T47D (cell line): ENCODE measurements around the gene SHBG.

ENCODE experiments used
- DNase-seq, 2 experiments: peaks; one replicate each; pipeline versions ENCODE4 v3.0.0 to v3.0.0-alpha.2; 2011 to 2012; ENCODE audit warnings: low read depth in 1 of 2, low spot score in 1 of 2
- JUND ChIP-seq: IDR thresholded peaks from 2 replicates; pipeline ENCODE4 v1.6.1; 2012; ENCODE audit warnings: low read depth
- in situ Hi-C: cut with HindIII; loops from 2 replicates; pipeline ENCODE4 v1.10.0; 2016; ENCODE audit warnings: low sequenced_read_pairs, low pct_unique_long_range_greater_than_20kb

SHBG gene

DNA sequence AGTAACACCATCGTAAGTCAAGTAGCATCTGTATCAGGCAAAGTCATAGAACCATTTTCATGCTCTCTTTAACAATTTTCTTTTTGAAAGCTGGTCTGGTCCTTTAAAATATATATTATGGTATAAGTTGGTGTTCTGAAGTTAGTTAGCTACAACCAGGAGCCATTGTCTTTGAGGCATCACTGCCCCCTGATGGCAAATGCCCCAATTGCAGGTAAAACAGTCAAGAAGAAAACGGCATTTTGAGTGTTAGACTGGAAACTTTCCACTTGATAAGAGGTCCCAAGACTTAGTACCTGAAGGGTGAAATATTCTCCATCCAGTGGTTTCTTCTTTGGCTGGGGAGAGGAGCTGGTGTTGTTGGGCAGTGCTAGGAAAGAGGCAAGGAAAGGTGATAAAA, 43.3 kb downstream of the SHBG start:
- DNase-seq, result no peak
- in situ Hi-C loops, result no loop called here
- no peak for TF ChIP-seq JUND

DNA sequence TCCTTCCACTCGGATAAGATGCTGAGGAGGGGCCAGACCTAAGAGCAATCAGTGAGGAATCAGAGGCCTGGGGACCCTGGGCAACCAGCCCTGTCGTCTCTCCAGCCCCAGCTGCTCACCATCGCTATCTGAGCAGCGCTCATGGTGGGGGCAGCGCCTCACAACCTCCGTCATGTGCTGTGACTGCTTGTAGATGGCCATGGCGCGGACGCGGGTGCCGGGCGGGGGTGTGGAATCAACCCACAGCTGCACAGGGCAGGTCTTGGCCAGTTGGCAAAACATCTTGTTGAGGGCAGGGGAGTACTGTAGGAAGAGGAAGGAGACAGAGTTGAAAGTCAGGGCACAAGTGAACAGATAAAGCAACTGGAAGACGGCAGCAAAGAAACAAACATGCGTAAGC, 45.0 kb downstream of the SHBG start:
- in situ Hi-C loops, result no loop called here
- TF ChIP-seq JUND, result no peak
- no peak for DNase-seq

DNA sequence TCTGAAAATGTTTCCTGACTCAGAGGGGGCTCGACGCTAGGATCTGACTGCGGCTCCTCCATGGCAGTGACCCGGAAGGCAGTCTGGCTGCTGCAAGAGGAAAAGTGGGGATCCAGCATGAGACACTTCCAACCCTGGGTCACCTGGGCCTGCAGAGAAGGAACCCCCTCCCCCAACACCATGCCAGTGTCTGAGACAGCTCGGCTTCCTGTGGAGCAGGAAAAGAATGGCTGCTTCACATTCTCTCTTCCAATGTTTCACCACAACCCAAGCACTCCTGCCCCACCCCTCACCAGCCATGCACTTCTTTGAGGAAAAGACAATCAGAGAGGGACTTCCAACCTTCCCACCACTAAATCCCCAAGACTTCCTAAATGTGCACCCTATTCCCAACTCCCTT, 46.6 kb downstream of the SHBG start:
- no peak for TF ChIP-seq JUND
- in situ Hi-C loops, result no loop called here

GRCh38 chr17:7677388-7678067, 47.6 kb downstream of the SHBG start:
- in situ Hi-C loops, result no loop called here
- no peak for TF ChIP-seq JUND
- DNase-seq, result no peak

More for the DNA sequence above, 46.6 kb downstream of the SHBG start:
- DNase-seq, result no peak
